Natural killer cell (primary cell): Measurements from ENCODE around the gene NTM. TPM values are rescaled to one million over a fixed set of nuclear protein-coding genes. Genes with fewer than 3 reads are reported as not detected.

ENCODE experiments used
- ATAC-seq, 3 donors: fragments of 150-1000 bp in 2 of 3; fragments of 200-7000 bp in 1 of 3; cut with Tn5 transposase; 1 replicate in 1 of 3; 2 replicates in 2 of 3; pipeline ENCODE4 v1.10.0; 2021; ENCODE audit warnings: mild to moderate bottlenecking in 2 of 3, moderate library complexity in 2 of 3
- DNase-seq, 2 donors: peaks; one replicate each; pipeline versions ENCODE4 v3.0.0 to v3.0.0-alpha.2; 2013 to 2021; ENCODE audit warnings: mixed read lengths in 1 of 2
- H3K27ac ChIP-seq: one replicate; pipeline ENCODE4 v1.5.1; 2013; ENCODE audit warnings: mild to moderate bottlenecking, low read length
- H3K27me3 ChIP-seq: one replicate; pipeline ENCODE4 v1.6.1; 2013; ENCODE audit warnings: low read length; ENCODE audit not compliant: control insufficient read depth, insufficient read depth
- H3K36me3 ChIP-seq: one replicate; pipeline ENCODE4 v1.6.1; 2013; ENCODE audit warnings: low read length; ENCODE audit not compliant: control insufficient read depth, insufficient read depth
- H3K4me1 ChIP-seq: one replicate; pipeline ENCODE4 v1.6.1; 2013; ENCODE audit warnings: low read length; ENCODE audit not compliant: control insufficient read depth, insufficient read depth
- H3K4me3 ChIP-seq: one replicate; pipeline ENCODE4 v1.5.1; 2013; ENCODE audit warnings: low read length
- H3K9me3 ChIP-seq: one replicate; pipeline ENCODE4 v1.6.1; 2013; ENCODE audit warnings: low read length; ENCODE audit not compliant: control insufficient read depth, insufficient read depth
- H3K27ac Mint-ChIP-seq, 2 donors: one replicate each; pipeline ENCODE4 v1.8.0; 2022; ENCODE audit warnings: mild to moderate bottlenecking in 2 of 2, mixed read lengths in 2 of 2, moderate library complexity in 1 of 2
- H3K27me3 Mint-ChIP-seq, 2 donors: one replicate each; pipeline ENCODE4 v1.8.0; 2022; ENCODE audit warnings: low read depth in 2 of 2, mixed read lengths in 2 of 2
- H3K36me3 Mint-ChIP-seq: one replicate; pipeline ENCODE4 v1.8.0; 2022; ENCODE audit warnings: mixed read lengths
- H3K4me1 Mint-ChIP-seq, 2 donors: one replicate each; pipeline ENCODE4 v1.8.0; 2022; ENCODE audit warnings: mixed read lengths in 2 of 2
- H3K4me3 Mint-ChIP-seq: one replicate; pipeline ENCODE4 v1.8.0; 2022; ENCODE audit warnings: mild to moderate bottlenecking, moderate library complexity, mixed read lengths
- H3K9me3 Mint-ChIP-seq, 2 donors: one replicate each; pipeline ENCODE4 v1.8.0; 2022; ENCODE audit warnings: mixed read lengths in 2 of 2
- CTCF ChIP-seq: fragments of 200-600 bp; IDR thresholded peaks from one replicate; pipeline ENCODE4 v1.8.0; 2022; ENCODE audit warnings: antibody characterized with exemption
- WGBS: methylation state at CpG from one replicate; pipeline ENCODE4 v1.1.7; 2013; ENCODE audit warnings: missing lambda C conversion rate; ENCODE audit not compliant: insufficient coverage; 5-methylcytosine and 5-hydroxymethylcytosine counted together
- intact Hi-C: fragments of 100-400 bp; cut with micrococcal nuclease; formaldehyde crosslinking; loops from one replicate; pipeline ENCODE4 v1.14.2; 2022
- total RNA-seq, 4 donors: library from RNA; stranded (reverse); fragments of 120-200 nt in 1 of 4; gene quantifications; one replicate each; pipeline versions ENCODE4 v1.2.3 to v1.2.4, GENCODE V29; 2013 to 2022

The NTM gene
- total RNA-seq, 3 donors from 2014 or later (not counting 1 experiment from before 2014, with no cell fraction given), result not detected

GRCh38 chr11:131833366-131833765 is 463.0 kb downstream of the NTM start:
- ATAC-seq, result no peak
- H3K4me1 Mint-ChIP-seq, result no peaks in the 10 kb centered on the region
- no peaks in the 10 kb centered on the region for H3K27me3 Mint-ChIP-seq
- no peaks in the 10 kb centered on the region for H3K9me3 ChIP-seq
- peaks cover 1 to 7% of the 10 kb centered on the region in 2 donors for H3K9me3 Mint-ChIP-seq
- H3K36me3 Mint-ChIP-seq, result no peaks in the 10 kb centered on the region
- 83% methylated on average over 2 of the region's 2 CpGs for WGBS
- no peak overlapping the region for H3K4me3 ChIP-seq
- H3K4me1 ChIP-seq, result no peaks in the 10 kb centered on the region
- no peak for TF ChIP-seq CTCF
- intact Hi-C loops, result no loop called here
- DNase-seq, result no peak
- H3K36me3 ChIP-seq, result no peaks in the 10 kb centered on the region
- H3K4me3 Mint-ChIP-seq, result no peak overlapping the region
- no peaks in the 10 kb centered on the region for H3K27me3 ChIP-seq
- H3K27ac ChIP-seq, result no peak overlapping the region
- no peak overlapping the region for H3K27ac Mint-ChIP-seq

DNA sequence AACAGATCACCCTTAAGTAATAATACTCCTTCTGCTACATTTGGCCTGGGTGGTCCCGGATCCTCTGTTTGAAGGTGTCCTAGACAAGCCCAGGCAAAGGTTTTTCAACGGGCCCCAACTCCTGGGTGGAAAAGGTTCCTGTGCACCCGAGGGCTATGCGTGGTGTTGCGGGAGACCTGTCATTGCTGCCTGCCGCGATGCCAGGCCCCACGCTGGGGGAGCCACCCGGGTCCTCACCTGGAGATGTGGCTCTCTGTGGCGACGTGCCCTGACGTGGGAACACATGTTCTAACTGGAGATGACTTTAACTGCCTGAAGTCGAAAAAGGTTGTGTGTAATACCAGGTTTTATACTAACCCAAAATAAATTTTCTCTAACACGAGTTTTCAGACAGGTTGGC is 467.1 kb downstream of the NTM start:
- H3K4me3 ChIP-seq, result no peak overlapping the region
- no peaks in the 10 kb centered on the region for H3K9me3 ChIP-seq
- no peak for TF ChIP-seq CTCF

DNA sequence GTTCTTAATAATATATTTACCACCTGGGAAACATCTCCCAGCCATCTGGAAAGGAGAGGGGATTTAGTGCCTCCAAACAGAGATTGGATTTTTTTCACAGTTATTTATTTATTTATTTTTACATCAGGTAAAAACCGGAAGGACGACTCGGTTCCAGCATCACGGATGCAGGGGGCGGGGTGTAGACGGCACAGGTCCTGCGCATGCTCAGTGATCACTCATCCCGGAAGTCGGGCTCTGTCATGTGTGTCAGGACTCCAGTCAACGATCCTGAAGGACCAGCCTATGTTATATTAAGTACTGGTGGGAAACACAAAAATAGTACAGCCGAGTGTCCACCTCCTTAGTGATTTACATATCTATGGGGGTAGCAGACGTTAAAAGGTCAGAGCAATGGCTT is 467.6 kb downstream of the NTM start:
- Histone ChIP-seq H3K4me1 (no peaks in the 10 kb centered on the region), H3K27ac (no peak overlapping the region), H3K9me3 (no peaks in the 10 kb centered on the region), H3K4me3 (no peak overlapping the region), H3K36me3 (no peaks in the 10 kb centered on the region), H3K27me3 (no peaks in the 10 kb centered on the region)
- Mint-ChIP-seq H3K9me3 (peaks cover 6 to 8% of the 10 kb centered on the region in 2 donors), H3K4me3 (no peak overlapping the region), H3K27me3 (no peaks in the 10 kb centered on the region), H3K36me3 (no peaks in the 10 kb centered on the region), H3K27ac (no peak overlapping the region), H3K4me1 (no peaks in the 10 kb centered on the region)
- DNase-seq (no peak), ATAC-seq (no peak)
- 93% methylated on average over 12 of the region's 12 CpGs for WGBS
- intact Hi-C loops, result no loop called here
- no peak for TF ChIP-seq CTCF

More for the DNA sequence above, 467.1 kb downstream of the NTM start:
- H3K4me3 Mint-ChIP-seq, result no peak overlapping the region
- Histone ChIP-seq H3K36me3 (no peaks in the 10 kb centered on the region), H3K27me3 (no peaks in the 10 kb centered on the region), H3K27ac (no peak overlapping the region), H3K4me1 (no peaks in the 10 kb centered on the region)
- ATAC-seq, result no peak
- intact Hi-C loops, result no loop called here
- H3K9me3 Mint-ChIP-seq, result peaks cover 6 to 8% of the 10 kb centered on the region in 2 donors
- no peaks in the 10 kb centered on the region for H3K36me3 Mint-ChIP-seq
- no peak for DNase-seq
- 93% methylated on average over 13 of the region's 14 CpGs for WGBS
- H3K27ac Mint-ChIP-seq, result no peak overlapping the region
- H3K27me3 Mint-ChIP-seq, result no peaks in the 10 kb centered on the region
- H3K4me1 Mint-ChIP-seq, result no peaks in the 10 kb centered on the region

DNA sequence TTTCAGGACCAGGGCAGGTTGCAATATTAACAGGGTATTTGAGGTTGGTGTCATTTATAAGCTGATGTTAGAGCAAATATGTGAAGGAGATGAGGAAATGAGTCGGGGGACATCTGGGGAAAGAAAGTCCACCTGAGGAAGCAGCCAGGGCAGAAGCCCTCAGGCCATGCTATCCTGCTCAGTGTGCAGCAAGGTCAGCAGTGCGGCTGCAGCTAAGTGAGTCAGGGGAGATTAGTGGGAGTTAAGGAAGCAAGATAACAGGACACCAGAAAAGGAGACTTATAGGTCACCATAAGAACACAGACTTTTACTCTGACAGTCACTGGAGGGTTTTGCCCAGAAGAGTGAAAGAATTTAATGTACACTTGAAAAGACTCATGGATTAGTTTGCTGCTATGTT is 468.9 kb downstream of the NTM start:
- H3K36me3 ChIP-seq, result no peaks in the 10 kb centered on the region

More for the DNA sequence above, 468.9 kb downstream of the NTM start:
- Histone ChIP-seq H3K27me3 (no peaks in the 10 kb centered on the region), H3K4me3 (no peak overlapping the region), H3K4me1 (no peaks in the 10 kb centered on the region), H3K27ac (no peak overlapping the region), H3K9me3 (no peaks in the 10 kb centered on the region)
- 79% methylated on average over 2 of the region's 2 CpGs for WGBS
- Mint-ChIP-seq H3K9me3 (peaks cover 5 to 6% of the 10 kb centered on the region in 2 donors), H3K27ac (no peak overlapping the region), H3K36me3 (no peaks in the 10 kb centered on the region), H3K4me1 (no peaks in the 10 kb centered on the region), H3K27me3 (no peaks in the 10 kb centered on the region), H3K4me3 (no peak overlapping the region)
- no peak for TF ChIP-seq CTCF
- intact Hi-C loops, result no loop called here
- DNase-seq (no peak), ATAC-seq (no peak)
